ENCODE data around the gene CPZ.

GRCh38 chr4:8553216-8553615, 39.3 kb upstream of the CPZ start:
- TF ChIP-seq, protein P1, sequence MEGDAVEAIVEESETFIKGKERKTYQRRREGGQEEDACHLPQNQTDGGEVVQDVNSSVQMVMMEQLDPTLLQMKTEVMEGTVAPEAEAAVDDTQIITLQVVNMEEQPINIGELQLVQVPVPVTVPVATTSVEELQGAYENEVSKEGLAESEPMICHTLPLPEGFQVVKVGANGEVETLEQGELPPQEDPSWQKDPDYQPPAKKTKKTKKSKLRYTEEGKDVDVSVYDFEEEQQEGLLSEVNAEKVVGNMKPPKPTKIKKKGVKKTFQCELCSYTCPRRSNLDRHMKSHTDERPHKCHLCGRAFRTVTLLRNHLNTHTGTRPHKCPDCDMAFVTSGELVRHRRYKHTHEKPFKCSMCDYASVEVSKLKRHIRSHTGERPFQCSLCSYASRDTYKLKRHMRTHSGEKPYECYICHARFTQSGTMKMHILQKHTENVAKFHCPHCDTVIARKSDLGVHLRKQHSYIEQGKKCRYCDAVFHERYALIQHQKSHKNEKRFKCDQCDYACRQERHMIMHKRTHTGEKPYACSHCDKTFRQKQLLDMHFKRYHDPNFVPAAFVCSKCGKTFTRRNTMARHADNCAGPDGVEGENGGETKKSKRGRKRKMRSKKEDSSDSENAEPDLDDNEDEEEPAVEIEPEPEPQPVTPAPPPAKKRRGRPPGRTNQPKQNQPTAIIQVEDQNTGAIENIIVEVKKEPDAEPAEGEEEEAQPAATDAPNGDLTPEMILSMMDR (IDR thresholded peaks at IDR 0.05), result no peak
- TF ChIP-seq POLR2A (IDR thresholded peaks at IDR 0.05), result no peak
